Liver (tissue), 9 donors: Measurements from ENCODE around the gene PABPC1L. TPM values are rescaled to one million over a fixed set of nuclear protein-coding genes. Genes with fewer than 3 reads are reported as not detected.
"Not testable (repeated sequence)": the region's sequence is repeated elsewhere in the genome, so short reads cannot be mapped to it uniquely, and the experiment has no call there.

ENCODE experiments used
- DNase-seq: peaks from one replicate; pipeline ENCODE4 v3.0.0-alpha.2; 2017; ENCODE audit warnings: low spot score
- H3K27ac ChIP-seq, 2 donors: one replicate each; pipeline ENCODE4 v1.7.0; 2013; ENCODE audit warnings: inconsistent platforms in 2 of 2, low read length in 2 of 2, control low read depth in 1 of 2, low read depth in 1 of 2, mild to moderate bottlenecking in 1 of 2
- H3K27me3 ChIP-seq, 4 donors: one replicate each; pipeline versions ENCODE4 v1.6.1 to v1.7.0; 2013; ENCODE audit warnings: low read length in 3 of 4, inconsistent platforms in 1 of 4, mild to moderate bottlenecking in 1 of 4, moderate library complexity in 1 of 4; ENCODE audit not compliant: control insufficient read depth in 4 of 4, insufficient read depth in 4 of 4
- H3K36me3 ChIP-seq, 4 donors: one replicate each; pipeline versions ENCODE4 v1.6.1 to v1.7.0; 2013; ENCODE audit warnings: low read length in 3 of 4, mild to moderate bottlenecking in 3 of 4, low read depth in 1 of 4, moderate library complexity in 1 of 4; ENCODE audit not compliant: control insufficient read depth in 4 of 4, insufficient read depth in 3 of 4
- H3K4me1 ChIP-seq, 4 donors: one replicate each; pipeline versions ENCODE4 v1.6.1 to v1.7.0; 2013; ENCODE audit warnings: low read length in 3 of 4, mild to moderate bottlenecking in 3 of 4, moderate library complexity in 1 of 4; ENCODE audit not compliant: control insufficient read depth in 4 of 4, insufficient read depth in 4 of 4
- H3K4me3 ChIP-seq, 3 donors: one replicate each; pipeline versions ENCODE4 v1.6.1 to v1.7.0; 2013; ENCODE audit warnings: low read length in 3 of 3, control low read depth in 1 of 3, low read depth in 1 of 3, mild to moderate bottlenecking in 1 of 3
- H3K9ac ChIP-seq, 2 donors: one replicate each; pipeline ENCODE4 v1.7.0; 2013; ENCODE audit warnings: low read length in 2 of 2, mild to moderate bottlenecking in 2 of 2, moderate library complexity in 2 of 2, control low read depth in 1 of 2, low read depth in 1 of 2
- H3K9me3 ChIP-seq, 4 donors: one replicate each; pipeline versions ENCODE4 v1.6.1 to v1.7.0; 2013; ENCODE audit warnings: low read length in 3 of 4; ENCODE audit not compliant: control insufficient read depth in 4 of 4
- CTCF ChIP-seq: fragments of 150-350 bp; IDR thresholded peaks from 2 replicates; pipeline ENCODE4 v1.5.1; 2017; ENCODE audit warnings: improper control_type of control experiment, low read depth, low read length; ENCODE audit not compliant: missing input control
- EGR1 ChIP-seq, 2 donors: IDR thresholded peaks; 2 replicates each; pipeline ENCODE4 v1.6.1; 2016 to 2018; ENCODE audit warnings: antibody characterized with exemption in 2 of 2, low read depth in 2 of 2
- FOXA1 ChIP-seq: IDR thresholded peaks from 2 replicates; pipeline ENCODE4 v1.6.1; 2016; ENCODE audit warnings: antibody characterized with exemption
- FOXA2 ChIP-seq: IDR thresholded peaks from 2 replicates; pipeline ENCODE4 v1.6.1; 2016; ENCODE audit warnings: antibody characterized with exemption
- GABPA ChIP-seq, 2 donors: IDR thresholded peaks in 1 of 2; conservative IDR thresholded peaks in 1 of 2; 2 replicates each; pipeline ENCODE4 v1.6.1; 2016; ENCODE audit warnings: antibody characterized with exemption in 2 of 2, mild to moderate bottlenecking in 1 of 2, moderate library complexity in 1 of 2
- HNF4A ChIP-seq, 2 donors: conservative IDR thresholded peaks; 2 replicates each; pipeline ENCODE4 v1.6.1; 2016; ENCODE audit warnings: antibody characterized with exemption in 2 of 2, mild to moderate bottlenecking in 2 of 2
- HNF4G ChIP-seq: IDR thresholded peaks from 2 replicates; pipeline ENCODE4 v1.6.1; 2016; ENCODE audit warnings: antibody characterized with exemption
- JUND ChIP-seq, 2 donors: IDR thresholded peaks; 2 replicates each; pipeline ENCODE4 v1.6.1; 2016; ENCODE audit warnings: antibody characterized with exemption in 2 of 2
- MAX ChIP-seq: IDR thresholded peaks from 2 replicates; pipeline ENCODE4 v1.6.1; 2016; ENCODE audit warnings: antibody characterized with exemption
- NR2F2 ChIP-seq: IDR thresholded peaks from 2 replicates; pipeline ENCODE4 v1.6.1; 2016; ENCODE audit warnings: antibody characterized with exemption
- RAD21 ChIP-seq, 2 donors: IDR thresholded peaks; 2 replicates each; pipeline ENCODE4 v1.6.1; 2016; ENCODE audit warnings: antibody characterized with exemption in 2 of 2, mild to moderate bottlenecking in 2 of 2
- REST ChIP-seq: IDR thresholded peaks from 2 replicates; pipeline ENCODE4 v1.6.1; 2016; ENCODE audit warnings: antibody characterized with exemption, mild to moderate bottlenecking
- RXRA ChIP-seq, 2 donors: IDR thresholded peaks; 2 replicates each; pipeline ENCODE4 v1.6.1; 2017 to 2018; ENCODE audit warnings: antibody characterized with exemption in 2 of 2, mild to moderate bottlenecking in 1 of 2
- SP1 ChIP-seq: IDR thresholded peaks from 2 replicates; pipeline ENCODE4 v1.6.1; 2018; ENCODE audit warnings: antibody characterized with exemption, mild to moderate bottlenecking
- TAF1 ChIP-seq: conservative IDR thresholded peaks from 2 replicates; pipeline ENCODE4 v1.6.1; 2016; ENCODE audit warnings: antibody characterized with exemption, mild to moderate bottlenecking
- YY1 ChIP-seq: IDR thresholded peaks from 2 replicates; pipeline ENCODE4 v1.6.1; 2016; ENCODE audit warnings: antibody characterized with exemption, mild to moderate bottlenecking
- WGBS: extraction: QIAGEN DNeasy Blood & Tissue Kit; methylation state at CpG from one replicate; pipeline ENCODE4 v1.1.7; 2013; 5-methylcytosine and 5-hydroxymethylcytosine counted together
- polyA plus RNA-seq, 2 donors: library from polyadenylated mRNA; stranded (reverse) in 1 of 2; unstranded in 1 of 2; fragments of 200-250 nt in 1 of 2; fragments of >200 nt in 1 of 2; fragmentation: Nextera tagmentation in 1 of 2; extraction: Ambion mirVana in 1 of 2; gene quantifications; one replicate each; pipeline versions ENCODE4 v1.2.1 to v1.2.3, GENCODE V29; 2013 to 2015
- total RNA-seq, 2 donors: library from RNA; depleted of rRNA; stranded (reverse); fragments of >200 nt; gene quantifications; one replicate each; pipeline ENCODE4 v1.2.3, GENCODE V29; 2014
- TF ChIP-seq, protein P1 (sequence below): IDR thresholded peaks from 2 replicates; pipeline ENCODE4 v1.6.1; 2016; ENCODE audit warnings: antibody characterized with exemption
- TF ChIP-seq, protein P2 (sequence below): IDR thresholded peaks from 2 replicates; pipeline ENCODE4 v1.6.1; 2016; ENCODE audit warnings: antibody characterized with exemption
- donor health status: healthy.
- donor health status: healthy.
- donor health status: healthy.
- donor health status: healthy.
- donor health status: healthy.

The PABPC1L gene
- total and polyA plus RNA-seq, 4 donors = 4.7 to 21.0 (median 10.9) TPM

DNA sequence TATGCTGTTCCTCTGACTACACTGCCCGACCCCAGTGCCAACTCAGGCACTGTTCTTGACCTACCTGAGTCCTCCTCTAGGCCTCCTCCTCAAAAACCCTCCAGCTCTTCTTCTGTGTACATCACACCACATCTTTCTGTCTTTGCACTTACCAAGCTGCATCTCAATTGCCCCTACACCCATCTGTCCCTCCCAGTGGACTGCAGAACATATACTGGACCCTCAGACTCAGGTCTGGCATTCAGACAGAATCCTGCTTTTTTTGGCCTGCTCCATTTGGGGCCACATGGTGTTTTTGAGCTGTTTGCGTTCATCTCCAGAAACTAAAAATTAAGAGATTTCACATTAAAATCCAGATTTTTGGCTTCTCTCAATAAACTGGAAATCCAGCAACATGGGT lies 47.6 kb upstream of the PABPC1L start:
- Histone ChIP-seq H3K9me3 (no peaks in the 10 kb centered on the region), H3K27me3 (no peaks in the 10 kb centered on the region), H3K4me3 (no peak overlapping the region), H3K9ac (no peak overlapping the region), H3K36me3 (no peaks in the 10 kb centered on the region), H3K4me1 (no peaks in the 10 kb centered on the region), H3K27ac (no peak overlapping the region)
- no peak for DNase-seq
- WGBS = 90% methylated on average over 2 of the region's 2 CpGs
- TF ChIP-seq JUND (IDR thresholded peaks at IDR 0.05) (no peak), RAD21 (IDR thresholded peaks at IDR 0.05) (no peak), HNF4A (conservative IDR thresholded peaks at IDR 0.05) (no peak), NR2F2 (no peak), SP1 (no peak), FOXA1 (no peak), RXRA (IDR thresholded peaks at IDR 0.05) (no peak), MAX (no peak), YY1 (no peak), EGR1 (IDR thresholded peaks at IDR 0.05; ENCODE audit: low read depth in 2 of 2) (no peak), CTCF (no peak), HNF4G (no peak), GABPA (IDR thresholded peaks at IDR 0.05 in 1 of 2, conservative IDR thresholded peaks at IDR 0.05 in 1 of 2) (no peak), REST (no peak), TAF1 (no peak), FOXA2 (no peak)
- TF ChIP-seq, protein P1, sequence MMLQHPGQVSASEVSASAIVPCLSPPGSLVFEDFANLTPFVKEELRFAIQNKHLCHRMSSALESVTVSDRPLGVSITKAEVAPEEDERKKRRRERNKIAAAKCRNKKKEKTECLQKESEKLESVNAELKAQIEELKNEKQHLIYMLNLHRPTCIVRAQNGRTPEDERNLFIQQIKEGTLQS = no peak
- TF ChIP-seq, protein P2, sequence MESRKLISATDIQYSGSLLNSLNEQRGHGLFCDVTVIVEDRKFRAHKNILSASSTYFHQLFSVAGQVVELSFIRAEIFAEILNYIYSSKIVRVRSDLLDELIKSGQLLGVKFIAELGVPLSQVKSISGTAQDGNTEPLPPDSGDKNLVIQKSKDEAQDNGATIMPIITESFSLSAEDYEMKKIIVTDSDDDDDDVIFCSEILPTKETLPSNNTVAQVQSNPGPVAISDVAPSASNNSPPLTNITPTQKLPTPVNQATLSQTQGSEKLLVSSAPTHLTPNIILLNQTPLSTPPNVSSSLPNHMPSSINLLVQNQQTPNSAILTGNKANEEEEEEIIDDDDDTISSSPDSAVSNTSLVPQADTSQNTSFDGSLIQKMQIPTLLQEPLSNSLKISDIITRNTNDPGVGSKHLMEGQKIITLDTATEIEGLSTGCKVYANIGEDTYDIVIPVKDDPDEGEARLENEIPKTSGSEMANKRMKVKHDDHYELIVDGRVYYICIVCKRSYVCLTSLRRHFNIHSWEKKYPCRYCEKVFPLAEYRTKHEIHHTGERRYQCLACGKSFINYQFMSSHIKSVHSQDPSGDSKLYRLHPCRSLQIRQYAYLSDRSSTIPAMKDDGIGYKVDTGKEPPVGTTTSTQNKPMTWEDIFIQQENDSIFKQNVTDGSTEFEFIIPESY = no peak

DNA sequence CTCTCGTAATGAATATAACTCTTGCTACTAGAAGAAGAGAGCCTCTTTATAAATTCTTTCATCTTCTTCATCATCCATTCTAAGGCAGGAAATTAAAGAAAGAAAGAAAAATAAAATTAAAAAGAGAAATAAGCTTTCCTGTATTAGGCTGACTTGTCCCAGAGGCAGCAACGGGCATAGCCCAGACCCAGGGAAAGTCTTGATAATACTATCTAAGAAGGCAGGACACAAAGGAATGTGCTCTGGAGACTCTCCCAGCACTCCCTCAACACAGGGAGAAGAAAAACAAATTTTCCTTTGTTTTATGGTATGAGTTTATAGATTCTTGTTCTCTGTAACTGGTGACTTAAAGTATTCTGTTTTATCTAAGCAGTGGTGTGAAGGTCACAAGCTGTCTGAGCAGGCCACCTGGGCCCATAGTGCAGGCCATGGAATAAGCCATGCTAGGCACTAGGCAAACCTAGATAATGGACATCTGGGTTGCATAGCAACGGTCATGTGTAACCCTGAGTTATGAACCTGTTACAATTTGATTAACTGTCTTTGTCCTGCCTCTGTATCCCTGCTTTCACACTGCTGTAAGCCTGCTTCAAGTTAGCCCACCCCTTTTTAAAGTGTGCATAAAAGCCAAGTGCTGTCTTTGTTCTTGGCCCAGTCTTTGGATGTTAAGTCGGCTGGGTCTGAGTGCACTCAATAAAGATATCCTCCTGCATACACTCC lies 46.3 kb upstream of the PABPC1L start:
- not testable (repeated sequence) for H3K36me3 ChIP-seq, H3K4me1 ChIP-seq, H3K9ac ChIP-seq, H3K4me3 ChIP-seq, H3K9me3 ChIP-seq, H3K27ac ChIP-seq, H3K27me3 ChIP-seq, DNase-seq
- 80% methylated on average over 4 of the region's 4 CpGs for WGBS

DNA sequence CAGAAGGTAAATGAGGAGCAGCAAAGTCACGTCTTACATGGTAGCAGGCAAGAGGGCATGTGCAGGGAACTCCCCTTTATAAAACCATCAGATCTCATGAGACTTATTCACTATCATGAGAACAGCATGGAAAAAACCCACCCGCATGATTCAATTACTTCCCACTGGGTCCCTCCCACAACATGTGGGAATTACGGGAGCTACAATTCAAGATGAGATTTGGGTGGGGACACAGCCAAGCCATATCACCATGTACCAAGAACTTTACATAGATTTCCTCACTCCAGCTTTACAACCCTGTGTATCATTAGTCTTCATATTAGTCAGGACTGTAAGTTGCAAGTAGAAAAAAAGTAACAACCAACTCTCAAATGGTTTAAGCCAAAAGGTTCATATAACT lies 45.4 kb upstream of the PABPC1L start:
- not testable (repeated sequence) for H3K27ac ChIP-seq, H3K36me3 ChIP-seq, H3K4me1 ChIP-seq, H3K4me3 ChIP-seq, H3K9me3 ChIP-seq, H3K27me3 ChIP-seq, DNase-seq, H3K9ac ChIP-seq
- WGBS = 90% methylated on average over 3 of the region's 3 CpGs
